GM12878 (cell line): Measurements from ENCODE around the gene MOB2. TPM values are rescaled to one million over a fixed set of nuclear protein-coding genes. Genes with fewer than 3 reads are reported as not detected.
"Not testable (repeated sequence)": the region's sequence is repeated elsewhere in the genome, so short reads cannot be mapped to it uniquely, and the experiment has no call there.

ENCODE experiments used
- ATAC-seq: fragments of 200-7000 bp; cut with Tn5 transposase; 3 replicates; pipeline ENCODE4 v1.9.1; 2020; ENCODE audit warnings: mild to moderate bottlenecking, moderate library complexity
- BruUV-seq: library from RNA; stranded (reverse); fragments of 400-500 nt; replicated peaks from 2 replicates; lab custom pipeline; 2021; lab: Mats Ljungman, UMichigan
- CTCF ChIA-PET: fragments of 300-600 bp; sonication (Branson Sonifier 250); formaldehyde crosslinking; extraction: SDS; loops from one replicate; lab custom pipeline; 2021; ENCODE audit warnings: inconsistent platforms; lab: Yijun Ruan, JAX
- POLR2A ChIA-PET: fragments of 350-600 bp; formaldehyde crosslinking; extraction: SDS; loops from one replicate; lab custom pipeline; 2021; ENCODE audit warnings: inconsistent platforms; lab: Charles Lee
- RAD21 ChIA-PET: fragments of 300-600 bp; sonication (Branson Sonifier 250); formaldehyde crosslinking; loops from one replicate; lab custom pipeline; 2023; ENCODE audit warnings: antibody characterized with exemption; ENCODE audit not compliant: unreplicated experiment; lab: Charles Lee
- SMC1A ChIA-PET: fragments of 300-600 bp; sonication (Branson Sonifier 250); formaldehyde crosslinking; loops from one replicate; lab custom pipeline; 2023; ENCODE audit not compliant: unreplicated experiment, uncharacterized antibody; lab: Charles Lee
- DNase-seq: peaks from one replicate; pipeline ENCODE4 v3.0.0-alpha.2; 2011; ENCODE audit warnings: low read depth, low spot score
- FAIRE-seq: peaks from 3 replicates; lab custom pipeline; 2011; peaks lifted over from hg19 to GRCh38; lab: Jason Lieb, UNC
- H2AFZ ChIP-seq: 2 replicates; pipeline ENCODE4 v1.6.0; 2011; ENCODE audit warnings: low read depth, low read length, control low read depth; ENCODE audit not compliant: control insufficient read depth
- H3K27ac ChIP-seq: 2 replicates; pipeline ENCODE4 v1.5.1; 2011; ENCODE audit warnings: control low read depth; ENCODE audit not compliant: control insufficient read depth, insufficient read depth
- H3K27me3 ChIP-seq, 2 experiments: replicated peaks in 1 of 2; 2 replicates each; pipeline versions ENCODE4 v1.6.0 to v1.6.1; 2011; ENCODE audit warnings: low read length in 1 of 2; ENCODE audit not compliant: control insufficient read depth in 2 of 2, insufficient read depth in 2 of 2
- H3K36me3 ChIP-seq, 2 experiments: 2 replicates each; pipeline ENCODE4 v1.5.1; 2011; ENCODE audit warnings: low read length in 1 of 2; ENCODE audit not compliant: control insufficient read depth in 2 of 2, insufficient read depth in 2 of 2
- H3K4me1 ChIP-seq: 2 replicates; pipeline ENCODE4 v1.6.1; 2011; ENCODE audit warnings: mild to moderate bottlenecking, low read length, moderate library complexity, mixed read lengths; ENCODE audit not compliant: control insufficient read depth, insufficient read depth
- H3K4me2 ChIP-seq: 2 replicates; pipeline ENCODE4 v1.6.0; 2011; ENCODE audit warnings: control low read depth; ENCODE audit not compliant: control insufficient read depth, insufficient read depth
- H3K4me3 ChIP-seq: fragments of 200-600 bp; sonication (generic); 2 replicates; pipeline ENCODE4 v1.5.1; 2016
- H3K79me2 ChIP-seq: 2 replicates; pipeline ENCODE4 v1.6.0; 2011; ENCODE audit warnings: low read length; ENCODE audit not compliant: control insufficient read depth, insufficient read depth
- H3K9ac ChIP-seq: 2 replicates; pipeline ENCODE4 v1.8.0; 2011; ENCODE audit warnings: low read length, control low read depth, mixed read lengths; ENCODE audit not compliant: control insufficient read depth, insufficient read depth
- H3K9me3 ChIP-seq: replicated peaks from 3 replicates; pipeline ENCODE4 v1.5.1; 2011; ENCODE audit warnings: mild to moderate bottlenecking, low read length; ENCODE audit not compliant: control insufficient read depth, insufficient read depth
- H4K20me1 ChIP-seq: 2 replicates; pipeline ENCODE4 v1.6.0; 2011; ENCODE audit not compliant: control insufficient read depth, insufficient read depth
- RB1 ChIP-seq: fragments of 450-650 bp; formaldehyde crosslinking; IDR thresholded peaks from 2 replicates; pipeline ENCODE4 v1.6.1; 2017; ENCODE audit warnings: mild to moderate bottlenecking, borderline replicate concordance
- WGBS: methylation state at CpG from one replicate; pipeline ENCODE4 v1.1.6; 2016; ENCODE audit warnings: low lambda C conversion rate; ENCODE audit not compliant: insufficient replicate concordance, insufficient coverage; ENCODE audit errors: missing lambda C conversion rate; 5-methylcytosine and 5-hydroxymethylcytosine counted together
- in situ Hi-C: fragments of 300-500 bp; cut with MboI; formaldehyde crosslinking; loops from 9 replicates; pipeline ENCODE4 v1.14.3; 2018; ENCODE audit warnings: mixed read lengths
- intact Hi-C: fragments of 100-400 bp; cut with micrococcal nuclease; formaldehyde crosslinking; loops from one replicate; pipeline ENCODE4 v1.14.2; 2022; ENCODE audit not compliant: unreplicated experiment
- polyA plus RNA-seq, 11 experiments: library from polyadenylated mRNA; depleted of rRNA in 4 of 11; unstranded in 6 of 11; stranded (reverse) in 5 of 11; fragments of >200 nt; fragmentation: Nextera tagmentation in 4 of 11; fragmentation: Illumina TruSeq in 1 of 11; extraction: Ambion mirVana in 4 of 11; extraction: Trizol in 1 of 11; gene quantifications; 1 replicate in 1 of 11; 2 replicates in 10 of 11; pipeline versions ENCODE4 v1.2.1 to v1.2.3, GENCODE V29; 2011 to 2016; ENCODE audit warnings: inconsistent platforms in 2 of 11, missing spikeins in 2 of 11, low read depth in 1 of 11
- total RNA-seq, 4 experiments: library from RNA; depleted of rRNA in 3 of 4; stranded (reverse); fragments of >200 nt in 3 of 4; fragmentation: Illumina TruSeq in 1 of 4; extraction: Trizol in 1 of 4; gene quantifications; 2 replicates each; pipeline versions ENCODE4 v1.2.1 to v1.2.3, GENCODE V29; 2013 to 2021

The MOB2 gene
- total and polyA plus RNA-seq, 10 of the 15 experiments (the other 5 are each of a cell fraction or from before 2014, with no cell fraction given), result 0.10 to 34.6 (median 15.5) TPM

DNA sequence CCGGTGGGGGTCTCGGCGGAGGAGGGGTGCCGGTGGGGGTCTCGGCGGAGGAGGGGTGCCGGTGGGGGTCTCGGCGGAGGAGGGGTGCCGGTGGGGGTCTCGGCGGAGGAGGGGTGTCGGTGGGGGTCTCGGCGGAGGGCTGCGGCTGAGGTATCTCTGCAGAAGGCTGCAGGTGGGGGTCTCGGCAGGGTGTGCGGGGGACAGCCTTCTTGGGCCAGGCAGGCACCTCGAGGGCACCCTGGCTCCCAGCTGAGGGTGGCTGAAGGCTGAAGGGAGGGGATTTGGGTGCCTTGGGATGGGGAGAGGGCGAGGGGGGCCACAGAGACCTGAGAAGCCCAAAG lies 51.1 kb downstream of the MOB2 start:
- H3K9ac ChIP-seq, H4K20me1 ChIP-seq, H3K4me3 ChIP-seq, SMC1A ChIA-PET, H3K79me2 ChIP-seq, H3K9me3 ChIP-seq, intact Hi-C loops, H3K4me1 ChIP-seq, DNase-seq, H3K36me3 ChIP-seq, FAIRE-seq, H3K4me2 ChIP-seq, H3K27me3 ChIP-seq, in situ Hi-C loops, H3K27ac ChIP-seq, BruUV-seq, H2AFZ ChIP-seq, POLR2A ChIA-PET, CTCF ChIA-PET, RAD21 ChIA-PET, ATAC-seq: not testable (repeated sequence)
- 56% methylated on average over 11 of the region's 20 CpGs for WGBS

GRCh38 chr11:1433977-1434640 lies 52.5 kb downstream of the MOB2 start:
- H2AFZ ChIP-seq, result no peak overlapping the region
- H3K4me1 ChIP-seq, result no peaks in the 10 kb centered on the region
- TF ChIP-seq RB1, result no peak
- H3K79me2 ChIP-seq, result no peaks in the 10 kb centered on the region
- no peaks in the 10 kb centered on the region for H3K27me3 ChIP-seq
- no peak overlapping the region for H3K9ac ChIP-seq
- H4K20me1 ChIP-seq, result no peaks in the 10 kb centered on the region
- ChIA-PET RAD21 (no interaction called here), POLR2A (no interaction called here), CTCF (no interaction called here), SMC1A (no interaction called here)
- H3K36me3 ChIP-seq, result no peaks in the 10 kb centered on the region
- DNase-seq, result no peak
- H3K9me3 ChIP-seq, result no peaks in the 10 kb centered on the region; the same call in 2 of the 3 replicates
- ATAC-seq, result no peak
- intact Hi-C loops, result no loop called here
- no peak overlapping the region for H3K4me3 ChIP-seq
- no peak overlapping the region for H3K4me2 ChIP-seq
- no peak overlapping the region for H3K27ac ChIP-seq
- in situ Hi-C loops, result no loop called here
- WGBS, result 65% methylated on average over 26 of the region's 29 CpGs
- no peak for FAIRE-seq
- BruUV-seq, result no TSS peak
